Liver (tissue), 9 donors: ENCODE measurements around the gene MADD. TPM values are rescaled to one million over a fixed set of nuclear protein-coding genes. Genes with fewer than 3 reads are reported as not detected.

Experiments used
- DNase-seq: peaks from one replicate; pipeline ENCODE4 v3.0.0-alpha.2; 2017; ENCODE audit warnings: low spot score
- H3K27ac ChIP-seq, 2 donors: one replicate each; pipeline ENCODE4 v1.7.0; 2013; ENCODE audit warnings: inconsistent platforms in 2 of 2, low read length in 2 of 2, control low read depth in 1 of 2, low read depth in 1 of 2, mild to moderate bottlenecking in 1 of 2
- H3K27me3 ChIP-seq, 4 donors: one replicate each; pipeline versions ENCODE4 v1.6.1 to v1.7.0; 2013; ENCODE audit warnings: low read length in 3 of 4, inconsistent platforms in 1 of 4, mild to moderate bottlenecking in 1 of 4, moderate library complexity in 1 of 4; ENCODE audit not compliant: control insufficient read depth in 4 of 4, insufficient read depth in 4 of 4
- H3K36me3 ChIP-seq, 4 donors: one replicate each; pipeline versions ENCODE4 v1.6.1 to v1.7.0; 2013; ENCODE audit warnings: low read length in 3 of 4, mild to moderate bottlenecking in 3 of 4, low read depth in 1 of 4, moderate library complexity in 1 of 4; ENCODE audit not compliant: control insufficient read depth in 4 of 4, insufficient read depth in 3 of 4
- H3K4me1 ChIP-seq, 4 donors: one replicate each; pipeline versions ENCODE4 v1.6.1 to v1.7.0; 2013; ENCODE audit warnings: low read length in 3 of 4, mild to moderate bottlenecking in 3 of 4, moderate library complexity in 1 of 4; ENCODE audit not compliant: control insufficient read depth in 4 of 4, insufficient read depth in 4 of 4
- H3K4me3 ChIP-seq, 3 donors: one replicate each; pipeline versions ENCODE4 v1.6.1 to v1.7.0; 2013; ENCODE audit warnings: low read length in 3 of 3, control low read depth in 1 of 3, low read depth in 1 of 3, mild to moderate bottlenecking in 1 of 3
- H3K9ac ChIP-seq, 2 donors: one replicate each; pipeline ENCODE4 v1.7.0; 2013; ENCODE audit warnings: low read length in 2 of 2, mild to moderate bottlenecking in 2 of 2, moderate library complexity in 2 of 2, control low read depth in 1 of 2, low read depth in 1 of 2
- H3K9me3 ChIP-seq, 4 donors: one replicate each; pipeline versions ENCODE4 v1.6.1 to v1.7.0; 2013; ENCODE audit warnings: low read length in 3 of 4; ENCODE audit not compliant: control insufficient read depth in 4 of 4
- ATF3 ChIP-seq: IDR thresholded peaks from 2 replicates; pipeline ENCODE4 v1.6.1; 2016; ENCODE audit warnings: antibody characterized with exemption
- CTCF ChIP-seq: fragments of 150-350 bp; IDR thresholded peaks from 2 replicates; pipeline ENCODE4 v1.5.1; 2017; ENCODE audit warnings: improper control_type of control experiment, low read depth, low read length; ENCODE audit not compliant: missing input control
- EGR1 ChIP-seq, 2 donors: IDR thresholded peaks; 2 replicates each; pipeline ENCODE4 v1.6.1; 2016 to 2018; ENCODE audit warnings: antibody characterized with exemption in 2 of 2, low read depth in 2 of 2
- FOXA1 ChIP-seq: IDR thresholded peaks from 2 replicates; pipeline ENCODE4 v1.6.1; 2016; ENCODE audit warnings: antibody characterized with exemption
- FOXA2 ChIP-seq: IDR thresholded peaks from 2 replicates; pipeline ENCODE4 v1.6.1; 2016; ENCODE audit warnings: antibody characterized with exemption
- GABPA ChIP-seq, 2 donors: IDR thresholded peaks in 1 of 2; conservative IDR thresholded peaks in 1 of 2; 2 replicates each; pipeline ENCODE4 v1.6.1; 2016; ENCODE audit warnings: antibody characterized with exemption in 2 of 2, mild to moderate bottlenecking in 1 of 2, moderate library complexity in 1 of 2
- HNF4A ChIP-seq, 2 donors: conservative IDR thresholded peaks; 2 replicates each; pipeline ENCODE4 v1.6.1; 2016; ENCODE audit warnings: antibody characterized with exemption in 2 of 2, mild to moderate bottlenecking in 2 of 2
- HNF4G ChIP-seq: IDR thresholded peaks from 2 replicates; pipeline ENCODE4 v1.6.1; 2016; ENCODE audit warnings: antibody characterized with exemption
- JUND ChIP-seq, 2 donors: IDR thresholded peaks; 2 replicates each; pipeline ENCODE4 v1.6.1; 2016; ENCODE audit warnings: antibody characterized with exemption in 2 of 2
- NR2F2 ChIP-seq: IDR thresholded peaks from 2 replicates; pipeline ENCODE4 v1.6.1; 2016; ENCODE audit warnings: antibody characterized with exemption
- RAD21 ChIP-seq, 2 donors: IDR thresholded peaks; 2 replicates each; pipeline ENCODE4 v1.6.1; 2016; ENCODE audit warnings: antibody characterized with exemption in 2 of 2, mild to moderate bottlenecking in 2 of 2
- RXRA ChIP-seq, 2 donors: IDR thresholded peaks; 2 replicates each; pipeline ENCODE4 v1.6.1; 2017 to 2018; ENCODE audit warnings: antibody characterized with exemption in 2 of 2, mild to moderate bottlenecking in 1 of 2
- SP1 ChIP-seq: IDR thresholded peaks from 2 replicates; pipeline ENCODE4 v1.6.1; 2018; ENCODE audit warnings: antibody characterized with exemption, mild to moderate bottlenecking
- TAF1 ChIP-seq: conservative IDR thresholded peaks from 2 replicates; pipeline ENCODE4 v1.6.1; 2016; ENCODE audit warnings: antibody characterized with exemption, mild to moderate bottlenecking
- YY1 ChIP-seq: IDR thresholded peaks from 2 replicates; pipeline ENCODE4 v1.6.1; 2016; ENCODE audit warnings: antibody characterized with exemption, mild to moderate bottlenecking
- ZBTB33 ChIP-seq: IDR thresholded peaks from 2 replicates; pipeline ENCODE4 v1.6.1; 2016; ENCODE audit warnings: antibody characterized with exemption
- WGBS: extraction: QIAGEN DNeasy Blood & Tissue Kit; methylation state at CpG from one replicate; pipeline ENCODE4 v1.1.7; 2013; 5-methylcytosine and 5-hydroxymethylcytosine counted together
- polyA plus RNA-seq, 2 donors: library from polyadenylated mRNA; stranded (reverse) in 1 of 2; unstranded in 1 of 2; fragments of 200-250 nt in 1 of 2; fragments of >200 nt in 1 of 2; fragmentation: Nextera tagmentation in 1 of 2; extraction: Ambion mirVana in 1 of 2; gene quantifications; one replicate each; pipeline versions ENCODE4 v1.2.1 to v1.2.3, GENCODE V29; 2013 to 2015
- total RNA-seq, 2 donors: library from RNA; depleted of rRNA; stranded (reverse); fragments of >200 nt; gene quantifications; one replicate each; pipeline ENCODE4 v1.2.3, GENCODE V29; 2014
- TF ChIP-seq, protein P1 (sequence below): IDR thresholded peaks from 2 replicates; pipeline ENCODE4 v1.6.1; 2016; ENCODE audit warnings: antibody characterized with exemption
- TF ChIP-seq, protein P2 (sequence below): IDR thresholded peaks from 2 replicates; pipeline ENCODE4 v1.6.1; 2016; ENCODE audit warnings: antibody characterized with exemption, mild to moderate bottlenecking
- donor health status: healthy.
- donor health status: healthy.
- donor health status: healthy.
- donor health status: healthy.
- donor health status: healthy.

Gene MADD
- total and polyA plus RNA-seq, 4 donors, result 9.9 to 20.5 (median 11.1) TPM

- H3K27ac ChIP-seq, result no peak overlapping the region
- peaks cover 8 to 60% (median 43%) of the 10 kb centered on the region in 4 donors for H3K36me3 ChIP-seq
- no peak for TF ChIP-seq RXRA (IDR thresholded peaks at IDR 0.05)
- TF ChIP-seq NR2F2, result no peak
- TF ChIP-seq SP1, result no peak
- TF ChIP-seq, protein P1, sequence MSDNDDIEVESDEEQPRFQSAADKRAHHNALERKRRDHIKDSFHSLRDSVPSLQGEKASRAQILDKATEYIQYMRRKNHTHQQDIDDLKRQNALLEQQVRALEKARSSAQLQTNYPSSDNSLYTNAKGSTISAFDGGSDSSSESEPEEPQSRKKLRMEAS, result no peak
- no peak for TF ChIP-seq RAD21 (IDR thresholded peaks at IDR 0.05)
- TF ChIP-seq HNF4G, result no peak
- no peak for TF ChIP-seq JUND (IDR thresholded peaks at IDR 0.05)
- TF ChIP-seq EGR1 (IDR thresholded peaks at IDR 0.05; ENCODE audit: low read depth in 2 of 2), result no peak
- no peak for TF ChIP-seq ZBTB33
- TF ChIP-seq CTCF, result no peak
- no peak for TF ChIP-seq TAF1
- TF ChIP-seq, protein P2, sequence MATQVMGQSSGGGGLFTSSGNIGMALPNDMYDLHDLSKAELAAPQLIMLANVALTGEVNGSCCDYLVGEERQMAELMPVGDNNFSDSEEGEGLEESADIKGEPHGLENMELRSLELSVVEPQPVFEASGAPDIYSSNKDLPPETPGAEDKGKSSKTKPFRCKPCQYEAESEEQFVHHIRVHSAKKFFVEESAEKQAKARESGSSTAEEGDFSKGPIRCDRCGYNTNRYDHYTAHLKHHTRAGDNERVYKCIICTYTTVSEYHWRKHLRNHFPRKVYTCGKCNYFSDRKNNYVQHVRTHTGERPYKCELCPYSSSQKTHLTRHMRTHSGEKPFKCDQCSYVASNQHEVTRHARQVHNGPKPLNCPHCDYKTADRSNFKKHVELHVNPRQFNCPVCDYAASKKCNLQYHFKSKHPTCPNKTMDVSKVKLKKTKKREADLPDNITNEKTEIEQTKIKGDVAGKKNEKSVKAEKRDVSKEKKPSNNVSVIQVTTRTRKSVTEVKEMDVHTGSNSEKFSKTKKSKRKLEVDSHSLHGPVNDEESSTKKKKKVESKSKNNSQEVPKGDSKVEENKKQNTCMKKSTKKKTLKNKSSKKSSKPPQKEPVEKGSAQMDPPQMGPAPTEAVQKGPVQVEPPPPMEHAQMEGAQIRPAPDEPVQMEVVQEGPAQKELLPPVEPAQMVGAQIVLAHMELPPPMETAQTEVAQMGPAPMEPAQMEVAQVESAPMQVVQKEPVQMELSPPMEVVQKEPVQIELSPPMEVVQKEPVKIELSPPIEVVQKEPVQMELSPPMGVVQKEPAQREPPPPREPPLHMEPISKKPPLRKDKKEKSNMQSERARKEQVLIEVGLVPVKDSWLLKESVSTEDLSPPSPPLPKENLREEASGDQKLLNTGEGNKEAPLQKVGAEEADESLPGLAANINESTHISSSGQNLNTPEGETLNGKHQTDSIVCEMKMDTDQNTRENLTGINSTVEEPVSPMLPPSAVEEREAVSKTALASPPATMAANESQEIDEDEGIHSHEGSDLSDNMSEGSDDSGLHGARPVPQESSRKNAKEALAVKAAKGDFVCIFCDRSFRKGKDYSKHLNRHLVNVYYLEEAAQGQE, result no peak
- TF ChIP-seq FOXA2, result no peak
- TF ChIP-seq YY1, result no peak
- TF ChIP-seq GABPA (IDR thresholded peaks at IDR 0.05 in 1 of 2, conservative IDR thresholded peaks at IDR 0.05 in 1 of 2), result no peak
- no peak for TF ChIP-seq FOXA1
- no peak for TF ChIP-seq ATF3
- no peak for TF ChIP-seq HNF4A (conservative IDR thresholded peaks at IDR 0.05)
- H3K9ac ChIP-seq, result no peak overlapping the region
- no peak for DNase-seq
- peaks cover 0 to 14% (median 10%) of the 10 kb centered on the region in 4 donors for H3K4me1 ChIP-seq
- no peaks in the 10 kb centered on the region for H3K27me3 ChIP-seq
- no peak overlapping the region for H3K4me3 ChIP-seq
- no peaks in the 10 kb centered on the region for H3K9me3 ChIP-seq
- 96% methylated on average over 1 of the region's 1 CpG for WGBS
Measured at GRCh38 chr11:47306484-47306844, 36.5 kb downstream of the MADD start.
